HCEC 1CT (cell line): Measurements from ENCODE around the gene CDH23.

Source experiments
- DNase-seq: peaks from one replicate; pipeline ENCODE4 v3.0.0-alpha.2; 2017

The CDH23 gene

GRCh38 chr10:71569775-71570588 lies 173.3 kb downstream of the CDH23 start:
- DNase-seq: no peak

- DNase-seq: no peak
Measured at GRCh38 chr10:71571460-71572175, 174.9 kb downstream of the CDH23 start.

GRCh38 chr10:71572962-71573361 lies 176.2 kb downstream of the CDH23 start:
- DNase-seq: no peak

- DNase-seq: no peak
Measured at GRCh38 chr10:71573562-71574518, 177.1 kb downstream of the CDH23 start.

- DNase-seq: no peak
Measured at GRCh38 chr10:71575451-71575850, 178.7 kb downstream of the CDH23 start.

- DNase-seq: no peak
Measured at GRCh38 chr10:71575934-71576801, 179.4 kb downstream of the CDH23 start.

GRCh38 chr10:71576842-71577241 lies 180.1 kb downstream of the CDH23 start:
- no peak for DNase-seq

- no peak for DNase-seq
Measured at GRCh38 chr10:71577345-71577744, 180.6 kb downstream of the CDH23 start.

- DNase-seq: no peak
Measured at GRCh38 chr10:71578069-71578468, 181.3 kb downstream of the CDH23 start.

GRCh38 chr10:71579668-71580067 lies 182.9 kb downstream of the CDH23 start:
- no peak for DNase-seq

- DNase-seq: no peak
Measured at GRCh38 chr10:71580415-71580814, 183.7 kb downstream of the CDH23 start.

GRCh38 chr10:71580926-71581325 lies 184.2 kb downstream of the CDH23 start:
- DNase-seq: no peak

- no peak for DNase-seq
Measured at GRCh38 chr10:71581376-71581775, 184.7 kb downstream of the CDH23 start.

GRCh38 chr10:71582019-71582418 lies 185.3 kb downstream of the CDH23 start:
- peak; percentile 25 for DNase-seq

- DNase-seq: no peak
Measured at GRCh38 chr10:71582506-71583475, 186.1 kb downstream of the CDH23 start.

GRCh38 chr10:71584461-71584860 lies 187.7 kb downstream of the CDH23 start:
- DNase-seq: no peak

- no peak for DNase-seq
Measured at GRCh38 chr10:71584902-71585563, 188.3 kb downstream of the CDH23 start.

- DNase-seq: no peak
Measured at GRCh38 chr10:71585564-71586290, 189.0 kb downstream of the CDH23 start.

- no peak for DNase-seq
Measured at GRCh38 chr10:71587941-71588573, 191.3 kb downstream of the CDH23 start.
